Upper lobe of left lung (tissue), 6 donors: ENCODE data around the gene ITGAL. TPM values are rescaled to one million over a fixed set of nuclear protein-coding genes. Genes with fewer than 3 reads are reported as not detected.
"Not testable (repeated sequence)": the region's sequence is repeated elsewhere in the genome, so short reads cannot be mapped to it uniquely, and the experiment has no call there.

Experiments used
- ATAC-seq, 2 donors: fragments of 200-7000 bp; cut with Tn5 transposase; one replicate each; pipeline ENCODE4 v1.9.1; 2022; ENCODE audit warnings: mild to moderate bottlenecking in 2 of 2, moderate library complexity in 2 of 2; ENCODE audit not compliant: low FRiP score in 2 of 2
- DNase-seq, 2 donors: peaks; one replicate each; pipeline ENCODE4 v3.0.0-alpha.2; 2019 to 2020
- H3K27ac ChIP-seq, 4 donors: fragments of 200-600 bp; sonication (generic); one replicate each; pipeline ENCODE4 v1.5.1; 2016 to 2019
- H3K27me3 ChIP-seq, 4 donors: fragments of 200-600 bp; sonication (generic); one replicate each; pipeline ENCODE4 v1.5.1; 2017 to 2019
- H3K36me3 ChIP-seq, 4 donors: fragments of 200-600 bp; sonication (generic); one replicate each; pipeline ENCODE4 v1.5.1; 2016 to 2019
- H3K4me1 ChIP-seq, 4 donors: fragments of 200-600 bp; sonication (generic); one replicate each; pipeline ENCODE4 v1.5.1; 2018 to 2019
- H3K4me3 ChIP-seq, 4 donors: fragments of 200-600 bp; sonication (generic); one replicate each; pipeline ENCODE4 v1.5.1; 2017 to 2019; ENCODE audit warnings: mild to moderate bottlenecking in 2 of 4, moderate library complexity in 1 of 4
- H3K9me3 ChIP-seq, 4 donors: fragments of 200-600 bp; sonication (generic); one replicate each; pipeline ENCODE4 v1.5.1; 2018 to 2019
- CTCF ChIP-seq, 6 experiments: fragments of 450-650 bp in 4 of 6; fragments of 200-600 bp in 2 of 6; sonication (generic) in 2 of 6; IDR thresholded peaks; one replicate each; pipeline ENCODE4 v1.5.1; 2016 to 2019; ENCODE audit warnings: antibody characterized with exemption in 6 of 6
- EP300 ChIP-seq, 4 donors: sonication (generic); formaldehyde crosslinking; IDR thresholded peaks; one replicate each; pipeline ENCODE4 v1.5.1; 2017; ENCODE audit warnings: antibody characterized with exemption in 4 of 4, control low read depth in 2 of 4
- POLR2A ChIP-seq, 4 donors: fragments of 450-650 bp; IDR thresholded peaks; one replicate each; pipeline ENCODE4 v1.5.1; 2016 to 2017; ENCODE audit warnings: antibody characterized with exemption in 4 of 4, mild to moderate bottlenecking in 2 of 4
- POLR2AphosphoS5 ChIP-seq, 2 donors: sonication (generic); formaldehyde crosslinking; IDR thresholded peaks; one replicate each; pipeline ENCODE4 v1.5.1; 2017; ENCODE audit warnings: antibody characterized with exemption in 2 of 2
- WGBS, 2 donors: methylation state at CpG; one replicate each; pipeline ENCODE4 v1.1.5; 2017 to 2018; 5-methylcytosine and 5-hydroxymethylcytosine counted together
- total RNA-seq, 6 donors: library from RNA; depleted of rRNA in 4 of 6; stranded (reverse); fragments of >200 nt in 4 of 6; gene quantifications; one replicate each; pipeline versions ENCODE4 v1.1.0 to v1.2.1, GENCODE V29; 2016 to 2021
- donor health status: DM: no; HTN: no; CAD: no; lungs with moderate emphysema.
- donor health status: DM: no; HTN: yes; CAD: no; lungs with severe emphysema.

The ITGAL gene
- total RNA-seq, 6 donors from 2014 or later = 22.8 to 138 (median 67.0) TPM

GRCh38 chr16:30474684-30475083 is 2.1 kb downstream of the ITGAL start:
- ATAC-seq = no peak
- H3K36me3 ChIP-seq = no peaks in the 10 kb centered on the region
- WGBS, 2 donors = 78 to 87% methylated on average over 7 of the region's 7 CpGs
- H3K27me3 ChIP-seq = no peaks in the 10 kb centered on the region
- peak overlapping the region in 2 of 4 donors; percentile 39 to 43 for H3K4me3 ChIP-seq
- DNase-seq = no peak
- no peaks in the 10 kb centered on the region for H3K9me3 ChIP-seq
- TF ChIP-seq POLR2A (IDR thresholded peaks at IDR 0.05) = no peak
- no peak for TF ChIP-seq CTCF (IDR thresholded peaks at IDR 0.05)
- no peak for TF ChIP-seq EP300 (IDR thresholded peaks at IDR 0.05)
- no peak for TF ChIP-seq POLR2AphosphoS5 (IDR thresholded peaks at IDR 0.05)
- no peak overlapping the region for H3K27ac ChIP-seq
- H3K4me1 ChIP-seq = peaks cover 0 to 12% (median 3%) of the 10 kb centered on the region in 4 donors

- DNase-seq = no peak
- no peak for ATAC-seq
- no peaks in the 10 kb centered on the region for H3K27me3 ChIP-seq
- no peaks in the 10 kb centered on the region for H3K9me3 ChIP-seq
- TF ChIP-seq CTCF (IDR thresholded peaks at IDR 0.05) (no peak), POLR2AphosphoS5 (IDR thresholded peaks at IDR 0.05) (no peak), EP300 (IDR thresholded peaks at IDR 0.05) (no peak), POLR2A (IDR thresholded peaks at IDR 0.05) (no peak)
- H3K36me3 ChIP-seq = no peaks in the 10 kb centered on the region
- no peak overlapping the region for H3K27ac ChIP-seq
- H3K4me1 ChIP-seq = peaks cover 0 to 8% (median 0%) of the 10 kb centered on the region in 4 donors
- WGBS, 2 donors = 62 to 73% methylated on average over 3 of the region's 3 CpGs
- H3K4me3 ChIP-seq = no peak overlapping the region
Measured at GRCh38 chr16:30476991-30477390, 4.4 kb downstream of the ITGAL start.

GRCh38 chr16:30477773-30478172 is 5.2 kb downstream of the ITGAL start:
- WGBS, 2 donors = 84 to 93% methylated on average over 3 of the region's 3 CpGs

GRCh38 chr16:30478766-30479478 is 6.4 kb downstream of the ITGAL start:
- Histone ChIP-seq H3K4me3 (no peak overlapping the region), H3K9me3 (no peaks in the 10 kb centered on the region), H3K36me3 (peaks cover 0 to 5% (median 0%) of the 10 kb centered on the region in 4 donors), H3K4me1 (peaks cover 0 to 4% (median 0%) of the 10 kb centered on the region in 4 donors), H3K27me3 (no peaks in the 10 kb centered on the region), H3K27ac (no peak overlapping the region)
- 80 to 85% methylated on average over 11 to 12 of the region's 12 CpGs for WGBS, 2 donors
- TF ChIP-seq EP300 (IDR thresholded peaks at IDR 0.05) = no peak
- no peak for TF ChIP-seq POLR2A (IDR thresholded peaks at IDR 0.05)
- no peak for TF ChIP-seq POLR2AphosphoS5 (IDR thresholded peaks at IDR 0.05)
- TF ChIP-seq CTCF (IDR thresholded peaks at IDR 0.05) = no peak
- no peak for DNase-seq
- ATAC-seq = no peak

More at GRCh38 chr16:30477773-30478172, 5.2 kb downstream of the ITGAL start:
- DNase-seq, H3K4me3 ChIP-seq, H3K27ac ChIP-seq, H3K9me3 ChIP-seq, ATAC-seq, H3K36me3 ChIP-seq, H3K27me3 ChIP-seq, H3K4me1 ChIP-seq: not testable (repeated sequence)

- H3K27me3 ChIP-seq = no peaks in the 10 kb centered on the region
- no peak overlapping the region for H3K27ac ChIP-seq
- DNase-seq = no peak
- ATAC-seq = no peak
- no peak overlapping the region for H3K4me3 ChIP-seq
- no peaks in the 10 kb centered on the region for H3K4me1 ChIP-seq
- H3K9me3 ChIP-seq = no peaks in the 10 kb centered on the region
- TF ChIP-seq POLR2AphosphoS5 (IDR thresholded peaks at IDR 0.05) = no peak
- no peak for TF ChIP-seq CTCF (IDR thresholded peaks at IDR 0.05)
- no peak for TF ChIP-seq POLR2A (IDR thresholded peaks at IDR 0.05)
- TF ChIP-seq EP300 (IDR thresholded peaks at IDR 0.05) = no peak
- H3K36me3 ChIP-seq = peaks cover 0 to 5% (median 0%) of the 10 kb centered on the region in 4 donors
- WGBS, 2 donors = 79 to 80% methylated on average over 5 of the region's 5 CpGs
Measured at GRCh38 chr16:30481381-30481780, 8.8 kb downstream of the ITGAL start.
